Suprapubic skin (tissue), 4 donors: ENCODE measurements around the gene COL26A1. TPM values are rescaled to one million over a fixed set of nuclear protein-coding genes. Genes with fewer than 3 reads are reported as not detected.

Experiments
- DNase-seq, 2 donors: peaks; one replicate each; pipeline ENCODE4 v3.0.0-alpha.2; 2019; ENCODE audit warnings: low spot score in 2 of 2
- H3K27ac ChIP-seq: fragments of 200-600 bp; sonication (generic); one replicate; pipeline ENCODE4 v1.5.1; 2019
- H3K27me3 ChIP-seq: fragments of 200-600 bp; sonication (generic); one replicate; pipeline ENCODE4 v1.5.1; 2019
- H3K36me3 ChIP-seq: fragments of 200-600 bp; sonication (generic); one replicate; pipeline ENCODE4 v1.5.1; 2019
- H3K4me1 ChIP-seq: fragments of 200-600 bp; sonication (generic); one replicate; pipeline ENCODE4 v1.5.1; 2019
- H3K4me3 ChIP-seq: fragments of 200-600 bp; sonication (generic); one replicate; pipeline ENCODE4 v1.5.1; 2019; ENCODE audit warnings: mild to moderate bottlenecking
- H3K9me3 ChIP-seq: fragments of 200-600 bp; sonication (generic); one replicate; pipeline ENCODE4 v1.5.1; 2019
- EP300 ChIP-seq: sonication (generic); formaldehyde crosslinking; IDR thresholded peaks from one replicate; pipeline ENCODE4 v1.6.1; 2017; ENCODE audit warnings: antibody characterized with exemption
- POLR2A ChIP-seq, 2 donors: fragments of 450-650 bp; IDR thresholded peaks; one replicate each; pipeline ENCODE4 v1.6.1; 2017; ENCODE audit warnings: antibody characterized with exemption in 2 of 2, mild to moderate bottlenecking in 2 of 2, moderate library complexity in 2 of 2
- POLR2AphosphoS5 ChIP-seq, 3 donors: sonication (generic); formaldehyde crosslinking; IDR thresholded peaks; one replicate each; pipeline ENCODE4 v1.6.1; 2017; ENCODE audit warnings: antibody characterized with exemption in 3 of 3
- WGBS: methylation state at CpG from one replicate; pipeline ENCODE4 v1.1.5; 2018; 5-methylcytosine and 5-hydroxymethylcytosine counted together
- total RNA-seq, 4 donors: library from RNA; depleted of rRNA; stranded (reverse); fragments of >200 nt; gene quantifications; one replicate each; pipeline ENCODE4 v1.1.0, GENCODE V29; 2016
- TF ChIP-seq, protein P1 (sequence below), 2 donors: fragments of 200-600 bp in 1 of 2; fragments of 450-650 bp in 1 of 2; sonication (generic) in 1 of 2; IDR thresholded peaks; one replicate each; pipeline ENCODE4 v1.5.1; 2016 to 2019; ENCODE audit warnings: antibody characterized with exemption in 2 of 2, mild to moderate bottlenecking in 1 of 2, moderate library complexity in 1 of 2

COL26A1 gene
- total RNA-seq, 4 donors from 2014 or later: 1.1 TPM; not detected in 3

- WGBS: 82% methylated on average over 5 of the region's 5 CpGs
- peak in 1 of 2 donors; percentile 34 for DNase-seq
- no peak for TF ChIP-seq POLR2AphosphoS5 (IDR thresholded peaks at IDR 0.05)
- Histone ChIP-seq H3K27me3 (peaks cover 6% of the 10 kb centered on the region), H3K27ac (no peak overlapping the region), H3K4me1 (no peaks in the 10 kb centered on the region), H3K36me3 (no peaks in the 10 kb centered on the region), H3K9me3 (no peaks in the 10 kb centered on the region), H3K4me3 (no peak overlapping the region)
Observed at GRCh38 chr7:101549734-101550133, 187.1 kb downstream of the COL26A1 start.

DNA sequence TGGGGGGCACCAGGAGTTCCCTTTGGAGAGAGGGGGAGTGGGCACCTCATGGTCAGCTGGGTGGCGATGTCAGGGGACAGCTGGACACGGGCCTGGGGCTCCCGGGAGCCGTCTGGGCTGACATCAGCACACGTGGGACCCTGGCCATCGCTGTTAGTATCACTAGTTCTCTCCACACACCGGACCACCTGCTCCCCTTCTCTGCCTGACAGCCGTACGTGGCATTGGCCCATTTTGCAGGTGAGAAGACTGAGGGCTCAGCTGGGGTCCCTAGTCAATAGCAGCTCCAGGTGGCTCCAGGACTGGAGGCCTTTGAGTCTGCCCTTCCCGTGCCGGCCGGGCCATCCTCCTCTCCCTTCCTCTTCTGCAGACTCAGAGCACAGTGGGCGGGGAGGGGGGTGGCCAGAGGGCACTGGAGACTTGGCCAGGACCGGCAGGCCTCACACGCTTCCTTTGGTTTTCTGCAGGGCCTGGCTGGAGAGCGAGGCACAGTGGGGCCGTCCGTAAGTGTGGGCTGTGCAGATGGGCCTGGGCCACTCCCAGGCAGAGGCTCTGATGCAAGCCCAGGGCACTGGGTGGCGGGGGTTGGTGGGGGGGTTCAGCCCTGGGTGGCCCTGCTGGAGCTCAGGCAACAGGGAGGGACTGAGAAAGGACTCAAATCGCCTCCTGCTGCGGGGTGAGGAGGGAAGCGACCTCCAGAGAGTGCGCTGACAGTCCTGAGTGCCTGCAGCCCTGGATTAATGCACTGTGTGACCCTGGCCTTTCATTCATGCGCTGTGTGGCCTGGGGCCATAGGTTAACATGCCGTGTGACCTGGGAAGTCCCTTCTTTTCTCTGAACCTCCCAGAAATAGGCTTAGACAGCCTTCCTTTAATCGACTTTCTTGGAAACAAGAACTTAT, 188.2 kb downstream of the COL26A1 start:
- TF ChIP-seq POLR2A (IDR thresholded peaks at IDR 0.05) (no peak), EP300 (no peak), POLR2AphosphoS5 (IDR thresholded peaks at IDR 0.05) (no peak)
- TF ChIP-seq, protein P1, sequence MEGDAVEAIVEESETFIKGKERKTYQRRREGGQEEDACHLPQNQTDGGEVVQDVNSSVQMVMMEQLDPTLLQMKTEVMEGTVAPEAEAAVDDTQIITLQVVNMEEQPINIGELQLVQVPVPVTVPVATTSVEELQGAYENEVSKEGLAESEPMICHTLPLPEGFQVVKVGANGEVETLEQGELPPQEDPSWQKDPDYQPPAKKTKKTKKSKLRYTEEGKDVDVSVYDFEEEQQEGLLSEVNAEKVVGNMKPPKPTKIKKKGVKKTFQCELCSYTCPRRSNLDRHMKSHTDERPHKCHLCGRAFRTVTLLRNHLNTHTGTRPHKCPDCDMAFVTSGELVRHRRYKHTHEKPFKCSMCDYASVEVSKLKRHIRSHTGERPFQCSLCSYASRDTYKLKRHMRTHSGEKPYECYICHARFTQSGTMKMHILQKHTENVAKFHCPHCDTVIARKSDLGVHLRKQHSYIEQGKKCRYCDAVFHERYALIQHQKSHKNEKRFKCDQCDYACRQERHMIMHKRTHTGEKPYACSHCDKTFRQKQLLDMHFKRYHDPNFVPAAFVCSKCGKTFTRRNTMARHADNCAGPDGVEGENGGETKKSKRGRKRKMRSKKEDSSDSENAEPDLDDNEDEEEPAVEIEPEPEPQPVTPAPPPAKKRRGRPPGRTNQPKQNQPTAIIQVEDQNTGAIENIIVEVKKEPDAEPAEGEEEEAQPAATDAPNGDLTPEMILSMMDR (IDR thresholded peaks at IDR 0.05): no peak
- WGBS: 78% methylated on average over 9 of the region's 26 CpGs
- Histone ChIP-seq H3K27ac (no peak overlapping the region), H3K4me3 (no peak overlapping the region), H3K27me3 (peaks cover 9% of the 10 kb centered on the region), H3K4me1 (no peaks in the 10 kb centered on the region), H3K36me3 (no peaks in the 10 kb centered on the region), H3K9me3 (no peaks in the 10 kb centered on the region)
- peak; percentile 44 to 69 for DNase-seq

GRCh38 chr7:101553018-101553770, 190.5 kb downstream of the COL26A1 start:
- Histone ChIP-seq H3K9me3 (no peaks in the 10 kb centered on the region), H3K27me3 (peaks cover 19% of the 10 kb centered on the region), H3K27ac (no peak overlapping the region), H3K4me1 (no peaks in the 10 kb centered on the region), H3K4me3 (no peak overlapping the region), H3K36me3 (no peaks in the 10 kb centered on the region)
- 89% methylated on average over 19 of the region's 23 CpGs for WGBS
- no peak for TF ChIP-seq POLR2A (IDR thresholded peaks at IDR 0.05)
- peak; percentile 40 to 70 for DNase-seq

- Histone ChIP-seq H3K4me3 (no peak overlapping the region), H3K27ac (no peak overlapping the region), H3K9me3 (no peaks in the 10 kb centered on the region), H3K36me3 (no peaks in the 10 kb centered on the region), H3K27me3 (peaks cover 23% of the 10 kb centered on the region), H3K4me1 (no peaks in the 10 kb centered on the region)
- WGBS: 91% methylated on average over 8 of the region's 8 CpGs
- peak; percentile 25 to 67 for DNase-seq
- TF ChIP-seq POLR2AphosphoS5 (IDR thresholded peaks at IDR 0.05): no peak
- no peak for TF ChIP-seq POLR2A (IDR thresholded peaks at IDR 0.05)
- TF ChIP-seq EP300: no peak
- TF ChIP-seq, protein P1 (IDR thresholded peaks at IDR 0.05): no peak
Observed at GRCh38 chr7:101553771-101554445, 191.2 kb downstream of the COL26A1 start.

DNA sequence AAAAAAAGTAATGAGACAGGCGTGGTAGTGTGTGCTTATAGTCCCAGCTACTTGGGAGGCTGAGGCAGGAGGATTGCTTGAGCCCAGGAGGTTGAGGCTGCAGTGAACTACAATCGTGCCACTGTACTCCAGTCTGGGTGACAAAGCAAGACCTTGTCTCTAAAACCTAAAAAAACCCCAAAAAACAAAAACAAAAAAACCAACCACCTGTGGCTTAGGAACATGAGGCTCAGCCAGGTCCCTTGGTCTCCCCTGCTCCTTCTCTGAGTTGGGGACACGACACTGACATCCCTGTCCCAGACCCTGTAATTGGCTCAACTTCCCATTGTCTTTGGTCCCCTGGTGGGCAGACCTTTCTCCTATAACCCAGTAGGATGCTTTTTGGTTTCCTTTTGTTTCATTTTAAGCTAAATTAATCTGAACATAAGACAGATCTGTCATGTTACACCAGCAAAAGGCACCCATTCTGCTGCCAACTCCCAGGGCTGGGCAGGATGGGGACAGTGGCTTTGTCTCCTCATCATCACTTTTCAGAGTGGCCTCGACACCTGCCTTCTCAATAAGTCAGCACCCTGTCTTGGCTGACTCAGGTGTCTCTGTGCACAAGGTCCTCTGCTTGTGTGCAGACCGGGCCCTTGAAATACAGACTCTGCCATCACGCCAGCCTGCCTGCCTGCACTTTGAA, 192.1 kb downstream of the COL26A1 start:
- H3K27ac ChIP-seq: no peak overlapping the region
- H3K4me3 ChIP-seq: no peak overlapping the region
- TF ChIP-seq POLR2A (IDR thresholded peaks at IDR 0.05) (no peak), EP300 (no peak), POLR2AphosphoS5 (IDR thresholded peaks at IDR 0.05) (no peak)
- TF ChIP-seq, protein P1 (IDR thresholded peaks at IDR 0.05): no peak
- H3K27me3 ChIP-seq: peaks cover 23% of the 10 kb centered on the region
- H3K9me3 ChIP-seq: no peaks in the 10 kb centered on the region
- WGBS: 88% methylated on average over 6 of the region's 6 CpGs
- H3K4me1 ChIP-seq: no peaks in the 10 kb centered on the region
- no peaks in the 10 kb centered on the region for H3K36me3 ChIP-seq
- DNase-seq: peak; percentile 25 to 60
